DOHH2 (cell line): ENCODE results near the gene LYPD5.

Experiments used
- H3F3A ChIP-seq: fragments of 200-600 bp; sonication (generic), shearing (Covaris generic); 2 replicates; pipeline ENCODE4 v1.6.0; 2016; ENCODE audit warnings: antibody characterized with exemption, mild to moderate bottlenecking; ENCODE audit not compliant: control insufficient read depth, insufficient read depth
- H3K27ac ChIP-seq: fragments of 200-600 bp; sonication (generic); 2 replicates; pipeline ENCODE4 v1.5.1; 2014; ENCODE audit warnings: low read depth, mild to moderate bottlenecking, low read length, moderate library complexity
- H3K27me3 ChIP-seq: fragments of 200-600 bp; sonication (generic); 2 replicates; pipeline ENCODE4 v1.6.1; 2014; ENCODE audit warnings: mild to moderate bottlenecking, low read length, mixed read lengths; ENCODE audit not compliant: control insufficient read depth
- H3K36me3 ChIP-seq: fragments of 200-600 bp; sonication (generic); 2 replicates; pipeline ENCODE4 v1.6.1; 2014; ENCODE audit warnings: mild to moderate bottlenecking, low read length, moderate library complexity, mixed read lengths; ENCODE audit not compliant: control insufficient read depth
- H3K4me1 ChIP-seq: fragments of 200-600 bp; sonication (generic); 2 replicates; pipeline ENCODE4 v1.6.1; 2014; ENCODE audit warnings: mild to moderate bottlenecking, low read length, mixed read lengths; ENCODE audit not compliant: control insufficient read depth
- H3K4me2 ChIP-seq: fragments of 200-600 bp; sonication (generic); 2 replicates; pipeline ENCODE4 v1.6.0; 2014; ENCODE audit warnings: mild to moderate bottlenecking, low read length, moderate library complexity
- H3K4me3 ChIP-seq: fragments of 200-600 bp; sonication (generic); 2 replicates; pipeline ENCODE4 v1.5.1; 2014; ENCODE audit warnings: mild to moderate bottlenecking, low read length, mixed read lengths
- H3K79me2 ChIP-seq: fragments of 200-600 bp; sonication (generic); 2 replicates; pipeline ENCODE4 v1.6.1; 2014; ENCODE audit warnings: mild to moderate bottlenecking, low read length, mixed read lengths; ENCODE audit not compliant: control insufficient read depth
- H3K9me2 ChIP-seq: fragments of 200-600 bp; sonication (generic); replicated peaks from 2 replicates; pipeline ENCODE4 v1.6.1; 2014; ENCODE audit warnings: mild to moderate bottlenecking, low read length, mixed read lengths; ENCODE audit not compliant: control insufficient read depth
- H3K9me3 ChIP-seq: fragments of 200-600 bp; sonication (generic); 2 replicates; pipeline ENCODE4 v1.6.1; 2014; ENCODE audit warnings: antibody characterized with exemption, low read length, mixed read lengths; ENCODE audit not compliant: control insufficient read depth, insufficient read depth
- H4K20me1 ChIP-seq: fragments of 200-600 bp; sonication (generic); 2 replicates; pipeline ENCODE4 v1.6.0; 2014; ENCODE audit warnings: low read depth, mild to moderate bottlenecking, antibody characterized with exemption, low read length, moderate library complexity; ENCODE audit not compliant: control insufficient read depth, insufficient read depth
- CTCF ChIP-seq: fragments of 200-600 bp; sonication (generic); IDR thresholded peaks from one replicate; pipeline ENCODE4 v1.5.1; 2014; ENCODE audit warnings: antibody characterized with exemption, mild to moderate bottlenecking, low read depth, low read length; ENCODE audit not compliant: poor library complexity, severe bottlenecking
- EZH2phosphoT487 ChIP-seq: fragments of 200-600 bp; sonication (generic); IDR thresholded peaks from 2 replicates; pipeline ENCODE4 v1.6.1; 2017; ENCODE audit warnings: borderline replicate concordance, mild to moderate bottlenecking, antibody characterized with exemption, low read length, moderate library complexity, mixed read lengths

LYPD5 gene

GRCh38 chr19:43790587-43790986 is 11.7 kb downstream of the LYPD5 start:
- no peaks in the 10 kb centered on the region for H3K9me2 ChIP-seq
- TF ChIP-seq EZH2phosphoT487 (no peak), CTCF (no peak)
- H3K79me2 ChIP-seq: no peaks in the 10 kb centered on the region
- no peak overlapping the region for H3K4me3 ChIP-seq
- H3F3A ChIP-seq: no peaks in the 10 kb centered on the region; the same call in 1 of the 2 replicates
- peaks cover 6% of the 10 kb centered on the region for H3K27me3 ChIP-seq
- H4K20me1 ChIP-seq: no peaks in the 10 kb centered on the region
- no peak overlapping the region for H3K27ac ChIP-seq
- H3K4me1 ChIP-seq: no peaks in the 10 kb centered on the region
- no peaks in the 10 kb centered on the region for H3K36me3 ChIP-seq
- no peak overlapping the region for H3K4me2 ChIP-seq
- no peaks in the 10 kb centered on the region for H3K9me3 ChIP-seq

- peaks cover 15% of the 10 kb centered on the region for H3K4me1 ChIP-seq
- no peak overlapping the region for H3K4me2 ChIP-seq
- H3K9me3 ChIP-seq: no peaks in the 10 kb centered on the region
Observed at GRCh38 chr19:43789029-43789428, 13.2 kb downstream of the LYPD5 start.

GRCh38 chr19:43786665-43787064 is 15.6 kb downstream of the LYPD5 start:
- Histone ChIP-seq H3K27ac (no peak overlapping the region), H3K36me3 (no peaks in the 10 kb centered on the region), H3K27me3 (no peaks in the 10 kb centered on the region), H3K9me3 (no peaks in the 10 kb centered on the region), H3K4me1 (peaks cover 38% of the 10 kb centered on the region), H4K20me1 (no peaks in the 10 kb centered on the region), H3K9me2 (no peaks in the 10 kb centered on the region), H3K79me2 (peaks cover 7% of the 10 kb centered on the region), H3K4me3 (no peak overlapping the region), H3K4me2 (no peak overlapping the region), H3F3A (peaks cover 13% of the 10 kb centered on the region)
- TF ChIP-seq CTCF (no peak), EZH2phosphoT487 (no peak)

More at GRCh38 chr19:43789029-43789428, 13.2 kb downstream of the LYPD5 start:
- TF ChIP-seq EZH2phosphoT487: no peak
- TF ChIP-seq CTCF: no peak
- no peaks in the 10 kb centered on the region for H3K79me2 ChIP-seq
- peaks cover 5% of the 10 kb centered on the region for H3F3A ChIP-seq
- no peak overlapping the region for H3K4me3 ChIP-seq
- H4K20me1 ChIP-seq: no peaks in the 10 kb centered on the region
- H3K27ac ChIP-seq: no peak overlapping the region
- H3K27me3 ChIP-seq: peaks cover 6% of the 10 kb centered on the region
- H3K9me2 ChIP-seq: no peaks in the 10 kb centered on the region
- H3K36me3 ChIP-seq: no peaks in the 10 kb centered on the region
